GM19239 (cell line): Measurements from ENCODE around the gene MLPH.

Experiments used
- DNase-seq: peaks from one replicate; pipeline ENCODE4 v3.0.0; 2011; ENCODE audit warnings: low spot score; ENCODE audit not compliant: insufficient read length
- FAIRE-seq: peaks from 2 replicates; lab custom pipeline; 2011; peaks lifted over from hg19 to GRCh38; lab: Jason Lieb, UNC

MLPH gene

DNA sequence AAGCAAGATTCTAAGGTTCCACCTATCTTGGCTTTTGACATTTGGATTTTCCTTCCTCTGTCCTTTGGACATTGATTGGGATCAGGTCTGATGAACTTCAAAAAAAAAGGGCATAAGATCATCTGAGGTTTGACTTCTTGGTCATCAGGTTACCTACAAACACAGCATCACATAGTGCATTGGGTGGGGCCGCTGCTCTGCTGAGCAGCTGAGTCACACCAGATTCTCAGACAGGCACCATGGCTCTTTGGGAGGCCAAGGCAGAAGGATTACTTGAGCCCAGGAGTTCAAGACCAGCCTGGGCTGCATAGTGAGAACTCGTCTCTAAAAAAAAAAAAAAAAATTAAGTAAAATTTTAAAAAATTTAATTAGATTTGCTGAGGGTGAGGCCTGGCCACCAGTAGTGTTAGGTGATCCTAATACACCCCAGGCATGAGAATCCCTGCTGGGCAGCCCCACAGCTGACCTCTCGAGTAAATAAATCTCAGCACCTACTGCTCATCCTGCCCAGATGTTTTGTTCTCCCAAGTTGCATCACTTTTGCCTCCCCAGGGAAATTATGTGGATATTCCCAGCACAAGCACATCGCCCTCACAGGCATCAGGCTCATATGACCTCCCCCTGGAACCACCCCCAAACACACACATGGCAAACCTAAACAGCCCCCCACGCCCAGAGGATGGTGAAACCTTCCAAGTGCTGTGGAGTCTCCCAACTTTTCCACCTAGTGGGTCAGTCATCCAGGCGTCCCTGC, 5.3 kb downstream of the MLPH start:
- DNase-seq (no peak), FAIRE-seq (no peak)

DNA sequence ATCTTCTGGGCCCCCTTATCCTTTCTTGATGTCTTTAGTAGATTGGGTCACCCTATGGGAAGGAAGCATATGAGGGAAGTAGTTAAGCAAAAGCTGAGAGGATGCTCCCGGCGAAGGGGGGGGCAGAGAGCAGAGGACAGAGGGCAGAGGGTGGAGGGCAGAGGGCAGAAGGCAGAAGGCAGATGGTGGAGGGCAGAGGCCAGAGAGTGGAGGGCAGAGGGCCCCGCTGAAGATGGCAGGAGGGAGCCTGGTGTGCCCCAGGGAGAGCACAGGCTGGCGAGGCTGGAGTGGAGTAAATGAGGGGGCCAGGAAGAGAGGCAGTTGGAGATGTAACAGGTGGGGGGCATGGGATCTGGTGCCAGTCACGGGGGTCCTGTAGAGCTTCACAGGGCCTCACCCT, 7.0 kb downstream of the MLPH start:
- FAIRE-seq = no peak
- no peak for DNase-seq

DNA sequence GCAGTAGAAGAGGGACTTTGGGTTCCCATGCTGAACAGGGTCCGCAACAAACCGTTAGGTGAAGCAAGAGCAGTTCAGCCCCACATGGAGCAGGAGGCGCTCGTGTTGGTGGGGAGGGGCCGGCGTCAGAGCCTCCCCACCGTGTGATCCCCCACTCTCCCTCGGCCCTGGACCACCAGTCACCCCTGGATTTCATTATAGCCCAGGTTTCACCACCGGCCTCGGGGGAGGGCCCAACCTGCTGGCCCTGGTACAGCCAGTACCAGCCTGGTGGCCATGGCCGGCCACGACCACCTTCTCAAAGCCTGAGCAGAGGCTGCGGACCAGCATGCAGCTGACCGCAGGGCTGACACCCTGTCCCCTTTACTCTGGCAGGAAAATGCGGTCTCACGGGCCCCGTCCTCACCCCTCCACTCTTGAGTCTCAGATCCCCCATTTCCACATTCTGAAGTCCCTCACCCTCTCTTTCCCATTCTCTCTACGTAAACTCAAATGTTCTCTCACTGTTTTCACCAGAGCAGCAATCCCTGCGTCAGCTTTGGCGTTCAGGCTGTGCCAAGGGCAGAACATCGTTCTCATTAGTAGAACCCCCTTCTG, 8.6 kb downstream of the MLPH start:
- DNase-seq = no peak
- no peak for FAIRE-seq

GRCh38 chr2:237496428-237496827, 9.4 kb downstream of the MLPH start:
- FAIRE-seq (no peak), DNase-seq (no peak)

DNA sequence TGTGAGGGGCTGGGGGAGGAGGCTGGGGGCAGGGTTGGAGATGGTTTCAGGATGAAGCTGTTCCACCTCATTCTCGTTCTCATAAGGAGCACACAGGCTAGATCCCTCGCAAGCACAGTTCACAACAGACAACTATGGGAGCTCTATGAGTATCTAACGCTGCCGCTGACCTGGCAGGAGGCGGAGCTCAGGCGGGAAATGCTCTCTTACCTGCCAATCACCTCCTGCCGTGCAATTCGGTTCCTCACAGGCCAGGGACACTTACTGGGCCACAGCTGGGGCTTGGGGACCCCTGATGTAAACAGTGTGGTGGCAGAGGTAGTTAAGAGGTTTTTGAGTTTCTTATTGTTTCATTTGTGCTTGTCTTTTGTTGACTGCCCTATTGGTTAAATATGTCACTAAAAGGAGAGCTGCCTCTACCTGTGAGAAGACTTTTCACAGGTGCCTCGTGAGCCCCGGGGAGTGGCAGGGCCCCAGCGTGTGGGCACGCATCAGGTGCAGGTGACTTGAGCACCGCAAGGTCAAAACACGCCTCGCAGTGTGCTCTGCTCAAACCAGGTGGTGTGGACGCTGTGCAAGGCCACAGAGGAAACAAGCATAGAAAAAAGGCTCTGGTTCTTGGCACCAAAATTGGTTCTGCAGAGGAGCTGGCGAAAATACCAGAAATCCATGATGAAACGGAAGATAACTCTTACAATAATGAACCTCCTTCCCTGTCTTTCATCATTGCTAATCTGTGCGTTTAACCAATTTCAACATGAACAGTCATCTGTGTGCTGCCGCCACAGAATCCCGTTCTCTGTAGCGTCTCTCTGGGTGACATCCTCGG, 10.2 kb downstream of the MLPH start:
- DNase-seq (no peak), FAIRE-seq (no peak)

DNA sequence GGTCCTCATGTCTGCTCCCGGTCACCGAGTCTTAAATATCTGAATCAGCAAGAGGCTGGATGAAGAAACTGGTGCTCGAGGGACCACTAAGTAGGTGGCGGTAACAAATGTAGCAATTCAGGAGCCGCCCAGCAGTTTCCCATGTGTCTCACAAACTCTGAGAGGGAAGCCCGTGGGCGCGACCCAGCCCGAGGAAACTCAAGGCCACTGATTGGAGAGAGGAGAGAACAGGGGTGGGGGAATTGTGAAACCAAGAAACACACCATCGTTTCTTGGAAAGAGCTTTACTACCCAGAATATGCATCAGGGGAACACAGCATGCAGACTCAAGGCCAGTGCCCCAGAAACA, 10.8 kb downstream of the MLPH start:
- FAIRE-seq = no peak

GRCh38 chr2:237498341-237498740, 11.3 kb downstream of the MLPH start:
- no peak for DNase-seq
- no peak for FAIRE-seq

More for the DNA sequence above, 10.8 kb downstream of the MLPH start:
- no peak for DNase-seq

GRCh38 chr2:237500681-237501424, 13.8 kb downstream of the MLPH start:
- DNase-seq (no peak), FAIRE-seq (no peak)

DNA sequence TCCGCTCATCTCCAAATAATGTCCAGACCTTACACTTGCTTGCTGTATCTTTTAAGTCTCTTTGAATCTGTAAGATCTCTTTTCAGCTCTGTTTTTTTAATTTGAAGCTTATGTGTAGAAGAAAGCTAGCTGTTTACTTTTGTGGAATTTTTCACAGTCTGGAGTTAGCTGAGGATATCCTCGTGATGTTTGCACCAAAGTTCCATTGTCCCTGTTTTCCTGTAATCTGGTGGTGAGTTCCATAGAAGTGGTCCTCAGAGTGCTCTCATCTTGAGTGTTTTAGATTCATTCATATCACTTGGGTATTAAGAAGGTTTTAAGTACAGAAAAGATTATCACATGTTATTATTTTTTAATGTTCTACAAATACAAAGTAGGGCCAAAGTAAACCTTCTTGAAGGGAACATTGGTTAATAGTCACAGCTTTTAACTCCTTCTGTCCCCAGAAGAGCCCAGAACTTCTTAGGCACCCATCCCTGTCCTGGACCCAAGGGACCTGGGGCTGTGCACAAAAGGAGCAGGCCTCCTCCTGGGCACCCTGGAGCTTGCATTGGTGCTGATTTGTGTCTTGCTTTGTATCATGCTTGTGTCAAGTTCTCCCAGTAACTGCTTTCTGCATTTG, 15.0 kb downstream of the MLPH start:
- FAIRE-seq (no peak), DNase-seq (no peak)

DNA sequence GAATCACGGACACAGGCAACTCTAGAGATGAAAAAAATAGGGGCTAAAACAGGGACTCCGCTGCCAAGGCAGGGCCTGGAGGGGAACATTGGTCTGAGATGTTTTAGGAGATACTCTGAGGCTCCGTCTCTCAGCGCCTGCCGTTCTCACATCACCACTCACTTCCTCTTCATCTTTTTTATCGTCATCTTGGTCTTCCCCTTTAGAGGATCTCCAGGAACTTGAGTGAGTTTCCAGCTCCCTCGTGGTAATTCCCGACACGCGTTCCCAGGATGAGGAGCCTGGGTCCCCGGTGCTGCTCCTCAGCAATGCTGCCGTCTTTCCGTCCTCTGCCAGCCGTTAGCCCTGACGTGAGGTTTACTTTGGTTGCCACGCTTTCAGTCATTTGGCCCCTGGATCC, 16.1 kb downstream of the MLPH start:
- no peak for FAIRE-seq
- no peak for DNase-seq

DNA sequence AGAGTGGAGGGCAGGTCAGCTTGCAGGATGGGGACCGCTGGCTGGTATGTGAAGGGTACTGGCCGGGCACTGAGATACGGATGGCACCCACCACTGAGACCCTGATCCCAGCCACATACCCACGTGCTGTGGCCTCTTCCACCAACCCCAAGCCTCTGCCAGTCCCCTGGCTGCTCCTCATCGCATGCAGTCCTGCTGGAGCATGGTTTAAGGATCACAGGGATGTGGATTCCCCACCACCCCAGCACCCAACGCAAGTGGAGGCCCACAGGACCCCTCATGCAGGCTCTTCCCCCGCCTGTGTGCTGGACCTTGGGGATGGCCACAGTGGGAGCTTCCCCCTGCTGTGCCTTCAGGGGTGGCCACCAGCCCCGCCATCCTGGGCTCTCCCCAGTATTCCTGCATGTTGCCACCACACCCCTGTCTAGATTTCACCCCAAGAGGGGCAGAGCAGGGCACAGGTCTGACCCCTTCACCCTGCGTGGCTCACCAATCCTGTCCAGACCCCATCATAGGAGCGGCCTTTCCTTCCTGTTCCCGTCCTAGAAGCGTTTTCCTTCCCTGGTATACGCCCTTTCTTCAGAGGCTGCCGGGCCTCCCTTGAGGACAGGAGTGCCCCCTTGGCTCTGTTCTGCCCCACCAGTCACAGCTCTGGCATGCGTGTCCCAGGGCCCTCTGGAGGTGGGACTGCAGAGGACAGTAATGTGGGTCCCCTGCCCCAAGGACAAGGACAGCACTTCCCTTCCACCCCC, 18.3 kb downstream of the MLPH start:
- FAIRE-seq (no peak), DNase-seq (no peak)

DNA sequence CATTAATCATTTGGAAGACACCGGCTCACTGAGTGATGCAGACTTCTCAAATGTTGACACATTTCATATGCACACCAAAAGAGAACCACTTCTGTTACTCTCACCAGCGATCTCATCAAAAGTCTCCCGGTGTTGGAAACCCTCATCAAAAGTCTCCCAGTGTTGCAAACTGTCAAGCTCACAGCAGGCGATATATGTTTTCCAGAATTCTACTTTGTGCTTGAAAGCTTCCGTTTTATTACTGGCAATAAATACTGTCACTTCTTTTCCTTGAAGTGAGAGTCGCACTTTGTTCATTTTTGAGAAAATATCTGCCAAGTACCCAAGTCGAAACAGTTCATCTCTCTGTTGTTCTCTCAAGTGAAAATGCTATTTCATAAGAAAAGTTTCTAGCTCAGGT, 20.5 kb downstream of the MLPH start:
- DNase-seq (no peak), FAIRE-seq (no peak)

DNA sequence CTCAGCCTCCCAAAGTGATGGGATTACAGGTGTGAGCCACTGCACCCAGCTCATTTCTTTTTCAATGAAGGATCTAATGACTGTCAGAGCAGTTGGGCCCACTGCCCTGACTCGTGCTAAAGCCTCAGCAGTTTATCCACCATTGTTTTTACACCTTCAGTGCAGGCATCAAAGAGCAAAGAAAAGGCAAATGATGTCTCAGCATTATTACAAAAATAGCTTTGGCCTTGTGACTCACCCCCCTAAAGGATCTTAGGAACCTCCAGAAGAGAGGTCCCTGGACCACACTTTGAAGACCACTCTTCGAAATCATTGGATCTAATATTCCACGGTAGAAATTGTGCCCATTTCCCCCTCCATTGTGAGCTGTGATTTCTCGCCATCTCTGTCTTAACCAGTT, 21.3 kb downstream of the MLPH start:
- DNase-seq (no peak), FAIRE-seq (no peak)

GRCh38 chr2:237509151-237509550, 22.1 kb downstream of the MLPH start:
- DNase-seq (no peak), FAIRE-seq (no peak)

- FAIRE-seq = no peak
These were observed 22.9 kb downstream of the MLPH start for GRCh38 chr2:237509905-237510304.

DNA sequence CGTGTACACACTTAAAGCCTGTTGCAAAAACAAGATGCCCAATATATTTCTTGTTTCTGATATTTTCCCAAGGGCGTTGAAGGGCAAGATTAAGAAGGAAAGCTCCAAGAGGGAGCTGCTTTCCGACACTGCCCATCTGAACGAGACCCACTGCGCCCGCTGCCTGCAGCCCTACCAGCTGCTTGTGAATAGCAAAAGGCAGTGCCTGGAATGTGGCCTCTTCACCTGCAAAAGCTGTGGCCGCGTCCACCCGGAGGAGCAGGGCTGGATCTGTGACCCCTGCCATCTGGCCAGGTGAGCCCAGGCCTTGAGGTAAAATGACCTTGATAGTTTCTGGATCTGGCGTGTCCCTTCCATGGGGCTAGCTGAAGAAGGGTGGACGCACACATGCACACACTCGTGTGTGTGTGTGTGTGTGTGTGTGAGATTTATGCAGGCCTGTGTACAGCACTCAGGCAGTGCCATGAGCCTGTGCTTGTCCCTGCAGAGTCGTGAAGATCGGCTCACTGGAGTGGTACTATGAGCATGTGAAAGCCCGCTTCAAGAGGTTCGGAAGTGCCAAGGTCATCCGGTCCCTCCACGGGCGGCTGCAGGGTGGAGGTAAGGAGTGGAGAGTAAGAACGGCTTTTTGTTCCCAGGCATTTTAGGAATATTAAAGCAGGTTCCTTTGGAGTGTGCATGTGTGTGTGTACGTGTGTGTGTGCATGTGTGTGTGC, 23.6 kb downstream of the MLPH start:
- DNase-seq (no peak), FAIRE-seq (no peak)

More at GRCh38 chr2:237509905-237510304, 22.9 kb downstream of the MLPH start:
- DNase-seq = no peak

- DNase-seq = no peak
- no peak for FAIRE-seq
These were observed 24.4 kb downstream of the MLPH start for GRCh38 chr2:237511433-237511832.

- FAIRE-seq (no peak), DNase-seq (no peak)
These were observed 24.9 kb downstream of the MLPH start for GRCh38 chr2:237511885-237512405.
